SIG-M5 (cell line): ENCODE data around the gene CRACR2B.

Source experiments
- DNase-seq: peaks from one replicate; lab custom pipeline; 2025; lab: John Stamatoyannopoulos, UW

The CRACR2B gene

DNA sequence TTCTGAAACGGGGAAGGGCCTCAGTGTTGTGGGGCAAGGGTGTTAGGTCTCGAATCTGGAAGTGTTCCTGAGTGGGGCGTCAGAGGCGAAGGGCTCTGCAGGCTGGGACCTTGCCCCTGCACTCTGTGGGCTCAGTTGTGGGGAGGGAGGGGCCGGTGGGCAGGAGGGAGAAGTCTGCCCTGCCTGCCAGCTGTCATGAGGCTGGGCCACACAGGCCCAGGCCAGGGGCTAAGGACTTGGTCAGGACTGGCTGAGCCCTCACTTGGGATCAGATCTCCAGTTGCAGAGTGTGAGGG is at the start of gene CRACR2B:
Gene CRACR2B (plus strand): TSS at position 23 of the 296 bp plus-strand sequence. CDS start 689 bp downstream, outside the sequence.
- DNase-seq, result no peak

DNA sequence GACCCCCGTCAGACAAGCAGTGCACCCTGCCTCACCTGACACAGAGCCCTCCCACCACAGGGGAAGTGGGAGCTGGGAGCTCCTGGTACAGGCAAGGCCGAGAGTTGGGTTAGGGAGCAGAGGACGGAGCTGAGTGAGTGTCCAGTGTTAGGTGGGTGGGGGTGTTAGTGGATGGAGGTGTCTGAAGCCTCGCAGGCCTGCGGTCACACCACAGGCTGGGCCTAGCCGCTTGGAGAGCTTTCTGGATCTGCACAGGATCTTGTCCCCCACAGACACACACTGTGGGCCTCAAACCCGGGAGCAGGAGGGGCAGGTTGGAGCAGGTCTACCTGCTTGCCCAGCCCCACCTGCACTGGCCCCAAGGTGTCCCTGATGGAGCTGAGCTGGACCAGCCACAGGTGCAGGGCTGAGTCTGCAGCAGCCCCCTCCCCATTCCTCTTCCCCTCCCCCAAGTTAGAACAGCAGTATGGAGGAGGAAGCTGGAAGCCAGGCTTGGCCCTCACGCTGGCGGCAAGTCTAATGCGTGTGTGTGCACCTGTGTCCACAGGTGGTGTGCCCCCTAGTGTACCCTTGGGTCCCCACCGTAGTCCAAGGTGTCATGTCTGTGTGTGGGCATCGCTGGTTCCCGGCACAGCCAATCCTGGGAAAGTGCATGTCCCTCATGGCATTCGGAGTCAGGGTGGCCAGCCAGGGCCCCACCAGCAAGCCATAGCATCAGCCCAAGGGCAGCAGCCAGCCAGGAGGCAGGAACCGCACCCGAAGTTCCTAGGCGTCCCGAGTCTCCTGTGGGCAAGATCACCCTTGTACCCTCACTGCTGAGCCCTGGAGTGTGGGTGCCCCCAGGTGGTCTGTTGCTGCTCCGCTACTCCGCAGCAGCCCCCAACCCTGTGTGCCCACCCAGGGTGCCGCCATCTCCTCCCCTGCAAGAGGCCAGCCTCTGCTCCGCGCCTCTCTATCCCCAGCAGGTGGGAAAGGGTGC is 48.5 kb upstream of the CRACR2B start:
- no peak for DNase-seq

DNA sequence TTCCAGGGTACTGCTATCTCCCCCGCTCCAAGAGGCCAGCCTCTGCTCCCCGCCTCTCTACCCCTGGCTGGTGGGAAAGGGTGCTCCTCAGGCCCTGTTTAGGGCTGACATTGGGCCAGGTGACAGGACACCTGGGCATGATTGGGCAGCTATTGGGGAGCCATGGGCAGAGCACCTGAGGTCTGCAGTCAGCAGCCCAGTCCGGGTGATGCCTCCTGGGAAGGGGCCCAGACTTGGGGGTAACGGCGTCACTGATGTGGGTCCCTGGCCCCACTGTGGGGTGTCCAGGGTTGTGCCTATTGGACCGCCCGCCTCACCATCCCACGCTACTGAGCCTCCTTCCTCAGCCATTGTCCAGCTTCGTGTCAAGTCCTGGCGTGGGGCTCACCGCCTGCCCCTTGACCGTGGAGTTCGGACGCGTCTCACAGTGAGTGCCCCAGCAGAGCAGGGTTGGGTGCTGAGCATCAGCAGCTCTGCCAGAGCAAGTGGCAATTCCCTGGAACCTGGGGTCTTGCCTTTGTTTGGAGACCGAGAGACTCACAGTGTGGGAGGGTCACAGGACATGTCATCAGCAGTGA is 47.7 kb upstream of the CRACR2B start:
- DNase-seq, result no peak

DNA sequence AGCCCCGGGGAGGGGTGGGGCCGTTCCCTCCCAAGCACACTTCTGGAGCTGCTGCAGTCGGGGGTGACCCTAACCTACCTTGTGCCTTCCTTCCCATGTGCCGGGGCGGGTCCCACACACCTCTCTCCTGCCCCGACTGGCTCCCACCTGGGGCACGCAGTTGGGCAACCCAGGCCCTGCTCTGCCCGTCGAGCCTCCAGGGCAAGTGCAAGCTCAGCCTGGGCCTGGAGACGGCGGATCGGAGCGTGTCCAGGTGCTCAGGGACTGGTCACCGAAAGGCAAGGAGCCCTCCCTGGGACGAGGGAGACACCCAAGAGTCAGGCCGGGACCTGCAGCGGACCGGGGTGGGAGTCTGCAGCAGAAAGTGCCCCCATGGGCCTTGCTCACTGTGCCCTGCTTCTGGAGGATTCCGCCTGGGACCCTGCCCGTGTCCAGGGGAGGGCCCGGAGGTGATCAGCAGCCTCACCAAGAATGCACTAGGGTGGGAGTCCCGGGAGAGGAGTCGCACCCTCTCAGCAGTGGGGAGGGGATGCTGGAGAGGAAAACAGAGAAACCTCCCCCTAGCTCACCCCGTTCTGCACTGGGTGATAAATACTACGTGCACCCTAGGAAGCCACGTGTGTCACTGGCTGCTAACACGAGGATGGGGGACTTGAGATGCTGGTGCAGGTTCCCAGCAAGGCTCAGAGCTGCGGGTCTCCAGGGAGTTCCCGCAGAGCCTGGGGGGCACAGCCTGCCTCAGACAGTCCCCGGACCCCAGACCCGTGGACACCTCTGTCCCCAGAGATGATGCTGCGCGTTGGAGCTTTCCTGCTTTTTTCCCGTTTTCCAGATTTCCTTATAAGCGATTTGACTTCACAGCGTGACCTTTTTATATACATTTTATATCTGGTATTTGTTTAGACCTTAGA is 45.2 kb upstream of the CRACR2B start:
- DNase-seq, result no peak

DNA sequence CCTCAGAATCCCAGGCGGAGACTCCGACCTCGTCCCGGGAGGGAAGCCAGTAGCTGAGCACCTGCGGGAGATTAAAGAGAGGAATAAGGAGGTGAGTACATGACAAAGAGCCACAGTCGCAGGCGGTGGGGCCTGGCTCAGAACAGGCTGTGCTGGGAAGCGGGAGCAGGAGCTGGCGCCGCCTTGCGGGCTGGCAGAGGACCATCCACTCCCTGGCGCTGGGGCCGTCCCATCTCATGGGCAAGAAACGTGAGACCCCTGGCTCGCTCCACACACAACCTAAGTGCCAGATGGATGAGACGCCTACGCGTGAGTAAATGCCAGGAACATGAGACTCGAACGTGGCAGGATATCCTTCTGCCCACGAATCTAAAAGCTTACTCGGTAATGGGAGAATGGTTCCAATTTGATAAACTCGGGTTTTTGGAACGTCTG is 44.1 kb upstream of the CRACR2B start:
- DNase-seq, result no peak

DNA sequence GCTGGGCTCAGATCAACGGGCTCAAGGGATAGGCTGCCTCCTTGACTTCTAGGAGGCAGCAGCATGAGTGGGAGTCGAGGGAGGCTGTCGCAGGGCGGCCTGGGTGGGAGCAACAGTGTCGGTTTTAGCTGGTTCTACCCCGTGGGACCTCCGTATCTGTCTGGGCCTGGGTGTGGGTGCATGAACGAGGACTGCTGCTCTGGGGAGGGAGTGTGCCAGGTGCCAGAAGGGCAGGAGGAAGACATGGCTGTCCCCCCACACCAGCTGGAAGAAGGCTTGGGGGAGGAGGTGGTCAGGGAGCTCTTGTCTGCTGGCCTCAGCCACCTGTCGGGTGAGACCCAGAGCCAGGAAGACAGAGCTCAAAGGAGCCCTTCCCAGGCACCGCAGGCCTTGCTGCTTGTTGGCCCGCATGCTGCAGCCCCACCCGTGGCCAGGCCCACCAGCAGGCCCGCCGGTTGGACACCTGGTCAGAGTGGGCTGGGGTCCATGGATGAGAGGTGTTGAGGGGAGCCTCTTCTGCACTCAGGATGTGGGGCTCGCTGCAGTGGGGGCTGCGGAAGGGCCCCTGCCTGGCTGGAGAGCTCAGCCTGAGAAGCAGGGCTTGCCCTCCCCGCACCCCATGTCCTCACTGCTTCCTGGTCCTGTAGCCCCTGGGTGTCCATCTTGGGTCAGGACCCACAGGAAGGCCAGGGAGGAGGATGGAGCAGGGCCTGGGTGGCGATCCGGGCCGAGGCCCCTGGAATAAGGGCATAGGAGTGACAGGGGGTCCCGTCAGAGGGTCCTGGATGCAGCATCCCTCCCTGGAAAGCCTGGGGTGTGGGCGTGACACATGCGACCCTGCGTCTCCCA is 41.3 kb upstream of the CRACR2B start:
- no peak for DNase-seq

DNA sequence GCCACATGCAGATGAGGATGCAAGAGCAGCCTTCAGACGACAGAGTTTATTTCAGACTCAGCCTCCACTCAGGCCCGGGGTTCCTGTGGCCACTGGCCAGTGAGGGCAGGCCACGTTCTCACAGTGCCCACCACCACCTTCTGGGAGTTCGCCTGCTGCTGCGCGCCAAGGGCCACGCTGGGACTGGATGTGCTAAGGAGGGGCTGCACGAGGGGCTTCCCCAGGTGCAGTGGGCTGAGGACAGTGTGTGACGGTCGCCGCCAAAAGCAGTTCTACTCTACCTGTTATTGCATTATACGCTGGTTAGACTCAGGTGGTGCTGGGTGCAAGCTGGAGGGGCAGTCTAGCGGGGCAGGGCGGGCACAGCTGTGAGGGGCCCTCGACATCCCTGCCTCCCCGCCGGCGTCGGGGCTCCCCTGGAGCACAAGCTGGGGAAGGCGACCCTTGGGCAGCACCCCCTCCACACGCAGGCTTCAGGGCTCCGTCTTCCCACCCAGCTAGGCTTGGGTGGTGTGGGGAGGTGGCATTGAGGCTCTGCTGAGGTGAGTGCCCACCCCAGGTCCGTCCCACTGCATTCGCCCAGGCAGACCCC is 40.5 kb upstream of the CRACR2B start:
- DNase-seq, result no peak

DNA sequence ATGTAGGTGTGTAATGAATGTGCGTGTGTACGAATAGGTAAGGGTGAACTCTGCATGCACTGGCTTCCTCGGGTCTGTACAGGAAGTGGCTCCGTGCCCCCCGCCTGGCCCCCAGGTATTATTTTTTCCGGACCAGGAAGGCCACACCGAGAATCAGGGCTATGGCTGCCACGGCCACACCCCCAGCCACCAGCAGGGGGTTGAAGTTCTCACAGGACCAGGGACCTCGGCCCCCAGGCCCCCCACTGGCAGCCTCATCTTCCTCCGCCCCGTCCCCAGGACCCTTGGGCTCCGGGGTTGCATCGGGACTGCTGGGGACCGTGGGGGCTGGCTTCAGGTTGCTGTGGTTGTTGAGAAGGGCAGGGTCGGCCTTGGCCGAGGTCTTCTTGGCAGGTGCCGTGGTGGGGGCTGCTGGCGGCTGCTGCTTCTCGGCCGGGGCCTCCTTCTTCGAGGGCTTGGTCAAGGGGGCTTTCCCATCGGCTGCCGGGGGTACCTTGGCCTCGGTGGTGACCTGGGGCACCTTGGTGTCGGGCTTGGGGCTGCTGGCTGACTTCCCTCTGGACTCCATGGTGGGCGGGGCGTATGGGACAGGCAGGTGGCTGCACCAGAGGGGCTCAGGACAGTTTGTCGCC is 39.6 kb upstream of the CRACR2B start:
- DNase-seq, result no peak

DNA sequence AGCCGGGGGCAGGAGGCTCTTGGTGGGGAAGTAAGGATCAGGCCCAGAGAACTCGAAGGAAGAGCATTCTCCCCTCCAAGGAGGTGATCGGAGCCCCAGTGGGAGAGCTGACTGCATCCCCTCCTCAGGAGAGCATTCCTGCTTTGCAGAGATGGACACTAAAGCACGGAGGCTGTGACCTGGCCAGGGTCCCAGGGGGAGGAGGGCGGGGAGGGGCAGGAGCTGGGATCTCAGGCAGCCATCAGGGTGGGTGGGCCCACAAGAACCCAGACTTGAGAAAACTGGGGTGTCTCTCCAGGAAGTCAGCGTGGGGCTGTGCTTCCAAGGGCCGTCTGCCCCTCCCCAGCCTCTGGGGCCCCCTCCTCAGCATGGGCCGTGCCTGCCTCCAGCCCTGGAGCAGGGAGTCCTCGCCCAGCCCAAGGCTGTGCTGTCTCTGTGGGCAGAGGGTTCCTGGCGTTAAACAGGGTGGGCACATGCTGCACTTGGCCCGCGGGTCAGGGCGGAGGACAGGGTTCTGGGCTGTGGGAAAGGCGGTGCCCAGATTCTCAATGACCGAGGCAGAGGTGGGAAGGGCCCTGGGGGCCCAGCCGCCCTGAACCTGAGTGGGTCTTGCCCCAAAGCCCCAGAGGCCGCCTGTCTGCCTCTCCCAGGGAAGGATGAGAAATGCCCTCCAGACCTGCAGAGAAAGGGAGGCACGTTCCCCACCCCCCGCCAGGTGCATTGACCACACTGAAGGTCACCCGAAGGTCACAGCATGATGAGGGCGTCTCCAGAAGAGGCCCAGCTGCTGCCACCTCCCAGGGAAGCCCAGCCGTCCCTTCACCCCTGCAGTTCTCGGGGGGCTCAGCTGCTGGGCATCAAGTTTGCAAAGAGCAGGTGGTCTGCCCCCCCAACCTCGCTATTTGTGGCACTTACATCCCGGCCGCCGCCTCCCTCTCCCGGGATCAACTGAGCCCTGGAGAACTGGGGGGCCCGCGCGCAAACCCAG is 38.5 kb upstream of the CRACR2B start:
- DNase-seq, result no peak

DNA sequence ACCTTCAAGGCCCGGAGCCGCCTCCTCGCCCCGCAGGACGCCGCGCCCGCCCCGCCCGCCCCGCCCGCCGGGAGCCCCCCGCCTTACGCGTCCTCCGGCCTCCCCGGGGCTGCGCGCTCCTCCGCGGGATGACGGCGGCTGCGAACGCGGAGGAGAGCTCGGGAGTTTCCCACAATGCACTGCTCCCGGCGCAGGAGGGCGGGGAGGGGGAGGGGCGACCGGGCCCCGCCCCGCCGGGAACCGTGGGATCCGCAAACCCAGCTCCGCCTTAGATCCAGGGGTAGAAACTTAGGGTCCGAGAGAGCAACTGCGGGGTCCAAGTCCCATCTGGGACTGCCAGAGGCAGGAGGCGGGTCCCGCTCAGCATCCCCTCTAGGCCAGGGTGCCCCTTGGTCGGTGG is 37.8 kb upstream of the CRACR2B start, which contains the start of gene CEND1:
Gene CEND1 (minus strand): TSS at position 148 of the 400 bp plus-strand sequence. CDS start 1,514 bp downstream, outside the sequence.
- DNase-seq, result no peak

DNA sequence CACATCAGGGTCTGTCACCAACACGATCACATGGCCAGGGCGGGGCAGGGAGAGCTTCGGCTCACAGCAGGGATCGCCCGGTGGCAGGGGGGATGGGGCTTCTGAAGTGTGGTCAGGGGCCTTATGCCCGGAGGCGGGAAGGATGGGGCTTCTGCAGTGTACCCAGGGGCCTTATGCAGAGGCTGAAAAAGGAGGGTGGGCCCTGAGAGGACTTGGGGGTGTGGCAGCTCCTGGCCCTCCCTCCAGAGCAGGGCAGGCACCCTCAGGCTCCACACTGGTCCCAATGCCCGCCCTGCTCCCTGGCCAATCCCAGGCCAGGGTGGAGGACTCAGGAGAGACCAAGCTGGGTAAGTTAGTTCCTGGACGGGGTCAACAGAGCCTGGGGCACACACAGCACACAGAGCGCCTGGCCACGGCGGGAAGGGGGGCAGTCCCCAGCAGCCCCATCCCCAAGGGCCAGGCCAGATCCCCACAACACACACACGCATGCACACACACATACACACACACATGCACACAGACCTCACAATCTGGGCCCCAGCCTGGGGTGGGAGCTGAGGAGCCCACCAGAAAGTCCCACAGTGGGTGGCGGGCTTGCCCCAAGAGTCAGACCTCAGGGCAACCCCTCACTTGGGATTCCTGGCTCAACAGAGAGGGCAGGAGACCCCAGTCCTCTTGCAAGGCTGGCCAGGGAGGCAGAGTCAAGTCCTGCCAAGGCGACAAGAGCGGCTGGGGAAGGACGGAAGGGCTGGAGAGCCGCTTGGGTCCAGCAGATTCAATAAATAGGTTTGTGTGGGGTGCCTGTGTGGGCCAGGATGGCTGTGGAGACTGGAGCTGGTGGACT is 36.8 kb upstream of the CRACR2B start:
- no peak for DNase-seq

DNA sequence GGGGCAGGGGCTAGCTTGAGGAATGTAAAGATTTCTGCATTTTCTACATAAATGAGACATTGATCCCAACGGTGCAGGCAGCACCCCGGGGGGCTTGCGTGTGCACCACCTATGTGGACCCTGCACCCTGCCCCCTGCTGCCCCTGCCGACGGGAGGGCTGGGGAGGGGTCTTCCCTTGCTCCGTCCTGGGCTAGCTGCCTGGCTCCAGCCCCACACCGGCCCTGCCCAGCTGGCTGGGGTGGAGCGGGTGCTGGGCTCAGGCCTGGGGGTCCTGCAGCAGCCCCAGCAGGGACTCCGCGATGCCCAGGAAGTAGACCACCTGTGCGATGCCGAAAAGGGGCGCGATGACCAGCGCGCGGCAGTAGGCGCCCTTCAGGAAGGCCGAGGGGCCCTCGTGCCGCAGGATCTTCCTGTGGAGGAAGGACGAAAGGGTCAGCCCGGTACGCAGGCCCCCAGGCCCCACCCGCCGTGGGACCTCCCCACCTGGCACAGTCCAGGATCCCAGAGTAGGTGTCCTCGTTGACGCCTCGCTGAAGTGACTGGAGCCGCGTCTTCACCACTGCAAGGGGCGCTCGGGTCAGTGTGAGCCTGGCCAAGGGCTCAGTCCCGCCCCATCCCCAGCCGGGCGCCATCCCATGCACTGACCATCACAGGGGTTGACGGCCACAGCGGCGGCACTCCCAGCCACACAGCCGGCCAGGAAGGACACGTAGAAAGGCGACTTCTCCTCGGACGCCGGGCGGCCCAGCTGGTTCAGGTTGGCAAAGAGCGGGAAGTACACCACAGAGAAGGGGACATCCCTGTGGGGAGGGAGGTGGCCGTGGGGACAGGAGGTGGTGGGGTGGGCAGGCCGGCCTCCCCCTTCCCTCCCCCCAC is 35.8 kb upstream of the CRACR2B start:
- no peak for DNase-seq

DNA sequence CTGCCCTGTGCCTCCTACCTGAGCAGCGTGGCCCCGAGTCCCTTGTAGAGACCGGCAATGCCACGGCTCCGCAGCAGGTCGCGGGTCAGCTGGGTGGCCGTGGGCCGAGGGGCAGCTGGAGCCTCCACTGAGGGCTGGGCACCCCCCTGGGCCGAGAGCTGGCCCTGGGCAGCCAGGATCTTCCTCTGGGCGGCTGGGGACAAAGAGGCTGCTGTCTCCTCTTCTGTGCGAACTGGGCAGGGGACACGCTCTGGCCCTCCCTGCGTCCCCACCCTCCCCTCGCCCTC is 35.2 kb upstream of the CRACR2B start:
- no peak for DNase-seq

DNA sequence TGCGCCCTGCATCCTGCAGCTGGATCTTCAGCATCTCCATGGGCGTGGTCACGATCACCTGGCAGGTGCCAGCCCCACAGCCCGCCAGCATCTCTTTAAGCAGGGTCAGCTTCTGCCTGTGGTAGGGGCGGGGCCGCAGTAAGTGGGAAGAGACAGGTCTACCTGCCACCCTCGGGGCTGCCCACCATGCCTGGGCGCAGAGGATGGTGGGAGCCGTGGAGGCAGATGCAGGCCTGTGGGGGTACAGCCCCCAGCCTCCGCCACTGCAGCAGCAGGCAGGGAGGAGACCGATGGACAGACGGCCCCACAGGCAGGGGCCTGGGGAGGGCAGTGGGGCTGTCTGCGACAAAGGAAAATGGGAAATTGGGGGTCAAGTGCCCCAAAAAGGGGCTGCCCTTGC is 34.8 kb upstream of the CRACR2B start:
- no peak for DNase-seq

DNA sequence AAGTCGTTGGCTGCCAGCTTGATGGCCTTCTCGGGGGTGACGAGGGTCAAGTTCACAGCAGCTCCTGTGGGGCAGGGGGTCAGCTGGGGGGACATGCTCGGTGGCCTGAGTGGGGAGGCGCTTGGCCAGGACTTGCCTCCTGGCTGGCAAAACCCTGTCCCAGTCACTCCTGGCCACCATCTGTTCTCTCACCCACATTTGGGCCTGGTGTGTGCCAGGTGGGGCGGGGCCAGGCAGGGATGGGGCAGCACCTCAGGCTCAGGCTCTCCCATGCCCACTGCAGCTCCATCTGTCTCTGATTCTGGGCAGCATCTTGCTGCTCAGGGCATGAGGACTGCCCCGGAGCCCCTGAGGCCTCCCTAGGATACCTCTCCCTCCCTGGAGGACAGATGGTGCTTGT is 34.2 kb upstream of the CRACR2B start:
- DNase-seq, result no peak

DNA sequence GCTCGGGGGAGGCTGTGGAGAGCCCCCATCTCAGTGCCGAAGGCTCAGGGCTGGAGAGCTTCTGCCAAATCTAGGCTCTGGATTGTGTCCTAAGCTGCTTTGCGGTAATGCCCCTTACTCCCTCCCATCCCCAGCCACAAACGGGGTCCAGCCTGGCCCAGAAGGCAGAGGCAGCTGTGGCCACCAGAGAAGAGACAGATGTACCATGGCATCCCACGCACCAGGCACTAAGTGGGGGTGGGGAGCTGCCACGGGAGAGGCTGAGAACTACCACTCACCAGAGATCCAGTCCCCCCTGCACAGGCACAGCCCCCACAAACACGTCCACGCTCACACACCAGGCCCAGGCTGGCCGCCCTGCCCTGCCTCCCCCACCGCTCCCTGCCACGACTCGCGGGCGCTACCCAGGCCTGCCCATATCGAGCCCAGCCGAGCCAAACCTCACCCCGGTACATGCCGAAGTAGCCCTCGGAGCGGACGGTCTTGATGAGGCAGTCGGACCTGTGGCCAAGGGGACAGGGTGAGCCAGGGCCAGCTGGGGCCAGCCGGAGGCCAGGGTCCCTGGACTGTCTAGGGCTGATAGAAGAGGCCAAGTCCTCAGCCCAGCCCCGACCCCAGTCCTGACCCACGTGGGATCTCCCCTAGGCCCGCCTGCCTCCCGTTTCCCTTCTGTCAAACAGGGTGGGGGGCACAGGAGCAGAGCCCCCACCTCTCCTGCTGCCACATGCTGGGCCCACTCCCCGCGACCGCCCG is 33.5 kb upstream of the CRACR2B start:
- no peak for DNase-seq
